Lung (tissue), 12 donors: Measurements from ENCODE around the gene RAB37. TPM values are rescaled to one million over a fixed set of nuclear protein-coding genes. Genes with fewer than 3 reads are reported as not detected.

Experiments
- ATAC-seq: fragments of 200-7000 bp; cut with Tn5 transposase; one replicate; pipeline ENCODE4 v1.9.1; 2020; ENCODE audit warnings: moderate number of reproducible peaks; ENCODE audit not compliant: insufficient read depth, low FRiP score
- DNase-seq, 3 donors: peaks; one replicate each; pipeline ENCODE4 v3.0.0-alpha.2; 2013 to 2017
- H3K27ac ChIP-seq, 2 donors: one replicate each; pipeline ENCODE4 v1.5.1; 2013; ENCODE audit warnings: mild to moderate bottlenecking in 2 of 2, moderate library complexity in 2 of 2, control low read depth in 1 of 2, inconsistent platforms in 1 of 2, low read depth in 1 of 2, low read length in 1 of 2
- H3K27me3 ChIP-seq, 3 donors: one replicate each; pipeline ENCODE4 v1.5.1; 2013; ENCODE audit warnings: low read length in 2 of 3; ENCODE audit not compliant: control insufficient read depth in 3 of 3, insufficient read depth in 3 of 3
- H3K36me3 ChIP-seq, 4 donors: one replicate each; pipeline ENCODE4 v1.5.1; 2013; ENCODE audit warnings: low read length in 4 of 4, mild to moderate bottlenecking in 1 of 4, moderate library complexity in 1 of 4; ENCODE audit not compliant: control insufficient read depth in 4 of 4, insufficient read depth in 4 of 4
- H3K4me1 ChIP-seq, 5 donors: one replicate each; pipeline ENCODE4 v1.5.1; 2013; ENCODE audit warnings: low read length in 5 of 5, mild to moderate bottlenecking in 2 of 5, moderate library complexity in 1 of 5; ENCODE audit not compliant: control insufficient read depth in 5 of 5, insufficient read depth in 5 of 5
- H3K4me3 ChIP-seq: one replicate; pipeline ENCODE4 v1.5.1; 2013; ENCODE audit warnings: mild to moderate bottlenecking, control low read depth, moderate library complexity
- H3K9ac ChIP-seq, 2 donors: one replicate each; pipeline ENCODE4 v1.5.1; 2013; ENCODE audit warnings: low read length in 2 of 2, control low read depth in 1 of 2; ENCODE audit not compliant: insufficient read depth in 1 of 2
- H3K9me3 ChIP-seq, 4 donors: one replicate each; pipeline ENCODE4 v1.5.1; 2013; ENCODE audit warnings: low read length in 3 of 4, mild to moderate bottlenecking in 1 of 4, moderate library complexity in 1 of 4; ENCODE audit not compliant: control insufficient read depth in 4 of 4, insufficient read depth in 3 of 4
- WGBS, 2 donors: extraction: QIAGEN DNeasy Blood & Tissue Kit; methylation state at CpG; one replicate each; pipeline ENCODE4 v1.1.7; 2013; 5-methylcytosine and 5-hydroxymethylcytosine counted together
- polyA plus RNA-seq, 2 donors: library from polyadenylated mRNA; stranded (reverse); fragments of 200-250 nt; gene quantifications; one replicate each; pipeline ENCODE4 v1.2.1, GENCODE V29; 2013
- total RNA-seq, 2 donors: library from RNA; depleted of rRNA in 1 of 2; stranded (reverse); fragments of >200 nt in 1 of 2; gene quantifications; one replicate each; pipeline ENCODE4 v1.2.1, GENCODE V29; 2014 to 2021
- TF ChIP-seq, protein P1 (sequence below): IDR thresholded peaks from 2 replicates; pipeline ENCODE4 v1.5.1; 2012; ENCODE audit warnings: mild to moderate bottlenecking; ENCODE audit errors: control extremely low read depth, extremely low read depth
- donor health status: control.
- donor health status: control.
- donor health status: Bipolar disorder and iron deficiency.
- donor health status: healthy.
- donor health status: DM: yes; HTN: yes; CAD: no.

Gene RAB37
- total and polyA plus RNA-seq, 4 donors = 3.2 to 7.3 (median 5.9) TPM

DNA sequence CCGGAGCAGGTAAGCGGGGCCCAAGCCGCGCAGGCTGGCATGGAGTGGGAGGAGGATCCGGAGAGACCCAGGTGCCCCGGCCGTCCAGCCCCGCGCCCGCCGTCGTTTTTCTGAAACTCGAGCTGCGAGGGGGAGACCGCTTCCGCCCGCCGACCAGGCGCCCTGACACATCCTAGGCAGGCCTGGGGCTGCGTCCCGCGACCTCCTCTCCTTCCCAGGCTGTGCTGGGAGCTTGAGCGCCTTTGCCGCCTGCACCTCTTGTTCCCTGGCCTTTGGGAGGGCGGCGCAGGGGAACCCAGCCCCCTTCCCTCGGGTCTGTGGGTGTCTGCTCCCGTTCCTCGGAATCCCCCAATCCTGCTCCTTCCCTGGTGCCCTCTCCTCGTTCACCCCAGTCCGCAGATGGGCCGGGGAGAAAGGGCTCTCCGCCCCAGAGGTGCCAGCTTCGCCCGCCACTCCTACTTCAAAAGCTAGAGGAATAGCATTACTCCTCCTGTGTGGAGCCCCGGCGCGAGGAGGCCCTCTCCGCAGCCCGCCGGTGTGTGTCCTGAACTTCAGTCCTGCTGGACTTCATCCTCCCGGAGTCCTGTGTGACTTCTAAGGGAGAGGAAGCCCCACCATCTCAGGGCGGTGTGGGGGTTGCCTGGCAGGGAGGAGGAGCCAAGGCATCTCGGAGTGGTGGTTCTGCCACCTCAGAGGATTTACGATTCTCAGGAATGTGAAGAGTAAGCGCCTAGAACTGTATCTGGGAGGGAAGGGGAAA, 12.4 kb downstream of the RAB37 start:
- H3K4me1 ChIP-seq = peaks cover 0 to 55% (median 27%) of the 10 kb centered on the region in 5 donors
- ATAC-seq (no peak), DNase-seq (peak in 1 of 3 donors; percentile 34)
- no peaks in the 10 kb centered on the region for H3K36me3 ChIP-seq
- TF ChIP-seq, protein P1, sequence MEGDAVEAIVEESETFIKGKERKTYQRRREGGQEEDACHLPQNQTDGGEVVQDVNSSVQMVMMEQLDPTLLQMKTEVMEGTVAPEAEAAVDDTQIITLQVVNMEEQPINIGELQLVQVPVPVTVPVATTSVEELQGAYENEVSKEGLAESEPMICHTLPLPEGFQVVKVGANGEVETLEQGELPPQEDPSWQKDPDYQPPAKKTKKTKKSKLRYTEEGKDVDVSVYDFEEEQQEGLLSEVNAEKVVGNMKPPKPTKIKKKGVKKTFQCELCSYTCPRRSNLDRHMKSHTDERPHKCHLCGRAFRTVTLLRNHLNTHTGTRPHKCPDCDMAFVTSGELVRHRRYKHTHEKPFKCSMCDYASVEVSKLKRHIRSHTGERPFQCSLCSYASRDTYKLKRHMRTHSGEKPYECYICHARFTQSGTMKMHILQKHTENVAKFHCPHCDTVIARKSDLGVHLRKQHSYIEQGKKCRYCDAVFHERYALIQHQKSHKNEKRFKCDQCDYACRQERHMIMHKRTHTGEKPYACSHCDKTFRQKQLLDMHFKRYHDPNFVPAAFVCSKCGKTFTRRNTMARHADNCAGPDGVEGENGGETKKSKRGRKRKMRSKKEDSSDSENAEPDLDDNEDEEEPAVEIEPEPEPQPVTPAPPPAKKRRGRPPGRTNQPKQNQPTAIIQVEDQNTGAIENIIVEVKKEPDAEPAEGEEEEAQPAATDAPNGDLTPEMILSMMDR = no peak
- peak overlapping the region; percentile 58 for H3K4me3 ChIP-seq
- H3K9ac ChIP-seq = peak overlapping the region in 1 of 2 donors; percentile 62
- peak overlapping the region; percentile 72 to 77 for H3K27ac ChIP-seq
- H3K27me3 ChIP-seq = no peaks in the 10 kb centered on the region
- WGBS, 2 donors = 2% methylated on average over 44 to 46 of the region's 46 CpGs
- H3K9me3 ChIP-seq = no peaks in the 10 kb centered on the region

DNA sequence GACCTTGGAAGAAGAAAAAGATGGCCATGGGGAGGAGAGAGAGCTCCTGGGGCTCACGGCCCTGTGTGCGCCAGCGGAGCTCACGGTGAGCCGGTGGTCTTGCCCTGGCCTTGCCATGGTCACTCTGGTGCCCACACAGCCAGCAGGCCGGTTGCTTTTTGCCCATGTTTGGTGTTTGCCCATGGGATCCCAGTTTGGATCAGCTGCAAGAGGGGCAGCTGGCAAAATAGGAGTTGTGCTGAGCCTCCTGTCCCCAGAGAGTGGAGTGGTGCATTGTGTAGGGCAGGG, 12.9 kb downstream of the RAB37 start:
- 32 to 50% methylated on average over 6 of the region's 6 CpGs for WGBS, 2 donors
- H3K4me3 ChIP-seq = peak overlapping the region; percentile 58

DNA sequence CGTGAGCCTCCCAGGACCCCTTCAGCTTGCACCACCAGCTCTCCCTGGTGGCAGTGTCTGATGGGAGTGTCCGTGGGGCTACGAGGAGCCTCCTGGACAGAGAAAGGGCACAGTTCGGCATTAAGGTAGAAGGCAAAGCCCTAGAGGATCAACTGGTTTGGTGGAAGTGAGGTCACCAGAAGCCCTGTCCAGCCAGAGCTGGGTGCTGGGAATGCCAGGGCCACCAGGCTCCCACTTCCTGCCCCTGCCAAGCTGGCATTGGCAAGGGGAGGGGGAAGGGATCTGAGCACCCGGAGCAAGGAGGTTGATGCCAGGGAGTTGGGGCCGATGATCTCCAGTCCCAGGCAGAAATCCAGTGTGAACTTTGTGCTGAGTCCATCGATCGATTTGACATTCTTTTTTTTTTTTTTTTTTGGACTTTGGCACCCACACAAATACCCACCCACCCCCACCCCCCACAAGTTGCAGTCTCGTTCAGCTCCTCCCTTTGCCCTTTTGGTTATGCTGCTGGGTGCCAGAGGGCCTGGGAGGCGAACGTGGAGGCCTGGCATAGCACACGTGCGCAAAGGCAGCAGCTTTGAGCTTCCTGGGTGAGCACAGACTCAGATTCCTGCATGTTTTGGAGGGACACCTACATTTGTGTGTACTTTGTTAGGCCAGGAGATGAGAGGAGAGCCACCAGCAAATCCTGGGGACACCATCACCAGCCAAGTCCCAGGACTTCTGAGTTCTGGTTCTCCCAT, 13.4 kb downstream of the RAB37 start:
- no peak overlapping the region for H3K27ac ChIP-seq
- TF ChIP-seq, protein P1 = no peak
- H3K4me3 ChIP-seq = no peak overlapping the region
- H3K4me1 ChIP-seq = peaks cover 0 to 49% (median 20%) of the 10 kb centered on the region in 5 donors
- DNase-seq (no peak), ATAC-seq (no peak)
- no peaks in the 10 kb centered on the region for H3K9me3 ChIP-seq
- H3K9ac ChIP-seq = peak overlapping the region in 1 of 2 donors; percentile 62
- H3K27me3 ChIP-seq = no peaks in the 10 kb centered on the region
- 45 to 46% methylated on average over 13 of the region's 13 CpGs for WGBS, 2 donors
- H3K36me3 ChIP-seq = peaks cover 0 to 4% (median 1%) of the 10 kb centered on the region in 4 donors

More for the DNA sequence above, 12.9 kb downstream of the RAB37 start:
- ATAC-seq (no peak), DNase-seq (no peak)
- Histone ChIP-seq H3K4me1 (peaks cover 0 to 50% (median 24%) of the 10 kb centered on the region in 5 donors), H3K9me3 (no peaks in the 10 kb centered on the region), H3K27me3 (no peaks in the 10 kb centered on the region), H3K36me3 (peaks cover 0 to 3% (median under 1%) of the 10 kb centered on the region in 4 donors), H3K9ac (peak overlapping the region in 1 of 2 donors; percentile 62), H3K27ac (no peak overlapping the region)
- TF ChIP-seq, protein P1 = no peak
